Calu3 (cell line): ENCODE results near the gene AP2S1. TPM values are rescaled to one million over a fixed set of nuclear protein-coding genes. Genes with fewer than 3 reads are reported as not detected.
"Not testable (repeated sequence)": the region's sequence is repeated elsewhere in the genome, so short reads cannot be mapped to it uniquely, and the experiment has no call there.

Source experiments
- BruUV-seq: library from RNA; stranded (reverse); fragments of 400-500 nt; replicated peaks from 2 replicates; lab custom pipeline; 2021; lab: Mats Ljungman, UMichigan
- CTCF ChIA-PET: fragments of 300-600 bp; sonication (Branson Sonifier 250); formaldehyde crosslinking; loops from one replicate; lab custom pipeline; 2022; ENCODE audit warnings: antibody characterized with exemption; lab: Charles Lee
- DNase-seq: peaks from one replicate; pipeline ENCODE4 v3.0.0; 2022
- H3K27ac Mint-ChIP-seq: one replicate; pipeline ENCODE4 v1.8.0; 2022; ENCODE audit warnings: mixed read lengths; ENCODE audit not compliant: unreplicated experiment
- H3K27me3 Mint-ChIP-seq: one replicate; pipeline ENCODE4 v1.8.0; 2022; ENCODE audit warnings: mixed read lengths; ENCODE audit not compliant: unreplicated experiment
- H3K36me3 Mint-ChIP-seq: one replicate; pipeline ENCODE4 v1.8.0; 2022; ENCODE audit warnings: mild to moderate bottlenecking, moderate library complexity, mixed read lengths; ENCODE audit not compliant: insufficient read depth, unreplicated experiment
- H3K4me1 Mint-ChIP-seq: one replicate; pipeline ENCODE4 v1.8.0; 2022; ENCODE audit warnings: mild to moderate bottlenecking, low read depth, mixed read lengths; ENCODE audit not compliant: unreplicated experiment
- H3K4me3 Mint-ChIP-seq: one replicate; pipeline ENCODE4 v1.8.0; 2022; ENCODE audit warnings: mild to moderate bottlenecking, low read depth, moderate library complexity, mixed read lengths; ENCODE audit not compliant: unreplicated experiment
- H3K9me3 Mint-ChIP-seq: one replicate; pipeline ENCODE4 v1.8.0; 2022; ENCODE audit warnings: low read depth, mixed read lengths; ENCODE audit not compliant: unreplicated experiment
- intact Hi-C: fragments of 100-400 bp; cut with micrococcal nuclease; formaldehyde crosslinking; loops from one replicate; pipeline ENCODE4 v1.10.0; 2022; ENCODE audit not compliant: unreplicated experiment
- total RNA-seq: library from RNA; stranded (reverse); gene quantifications from 2 replicates; pipeline ENCODE4 v1.2.3, GENCODE V29; 2022
- TF ChIP-seq, protein P1 (sequence below): fragments of 200-600 bp; IDR thresholded peaks from one replicate; pipeline ENCODE4 v1.8.0; 2022; ENCODE audit warnings: antibody characterized with exemption; ENCODE audit not compliant: unreplicated experiment

Gene AP2S1
- total RNA-seq, 1 experiment from 2014 or later, result 184 TPM

DNA sequence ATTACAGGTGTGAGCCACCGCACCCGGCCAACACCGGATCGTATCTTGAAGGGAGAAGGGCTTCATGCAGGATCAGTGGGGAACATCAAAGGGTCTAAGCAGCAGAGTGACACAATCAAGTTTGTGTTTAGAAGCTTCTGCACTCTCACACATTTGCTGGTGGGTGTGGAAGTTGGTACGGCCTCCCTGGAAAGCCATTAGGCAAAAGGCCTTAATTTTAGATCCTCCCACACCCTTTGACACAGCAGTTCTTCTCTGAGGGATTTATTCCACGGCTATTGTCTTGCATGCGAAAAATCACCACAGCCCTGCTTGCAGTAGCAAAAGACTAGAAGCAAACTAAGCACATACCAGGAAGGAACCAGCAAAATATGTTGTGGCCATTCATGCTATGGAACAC, 44.0 kb downstream of the AP2S1 start:
- Mint-ChIP-seq H3K36me3 (no peaks in the 10 kb centered on the region), H3K4me3 (no peak overlapping the region), H3K4me1 (no peaks in the 10 kb centered on the region), H3K9me3 (no peaks in the 10 kb centered on the region), H3K27ac (no peak overlapping the region), H3K27me3 (no peaks in the 10 kb centered on the region)
- CTCF ChIA-PET, result no interaction called here
- intact Hi-C loops, result no loop called here
- DNase-seq, result no peak
- TF ChIP-seq, protein P1, sequence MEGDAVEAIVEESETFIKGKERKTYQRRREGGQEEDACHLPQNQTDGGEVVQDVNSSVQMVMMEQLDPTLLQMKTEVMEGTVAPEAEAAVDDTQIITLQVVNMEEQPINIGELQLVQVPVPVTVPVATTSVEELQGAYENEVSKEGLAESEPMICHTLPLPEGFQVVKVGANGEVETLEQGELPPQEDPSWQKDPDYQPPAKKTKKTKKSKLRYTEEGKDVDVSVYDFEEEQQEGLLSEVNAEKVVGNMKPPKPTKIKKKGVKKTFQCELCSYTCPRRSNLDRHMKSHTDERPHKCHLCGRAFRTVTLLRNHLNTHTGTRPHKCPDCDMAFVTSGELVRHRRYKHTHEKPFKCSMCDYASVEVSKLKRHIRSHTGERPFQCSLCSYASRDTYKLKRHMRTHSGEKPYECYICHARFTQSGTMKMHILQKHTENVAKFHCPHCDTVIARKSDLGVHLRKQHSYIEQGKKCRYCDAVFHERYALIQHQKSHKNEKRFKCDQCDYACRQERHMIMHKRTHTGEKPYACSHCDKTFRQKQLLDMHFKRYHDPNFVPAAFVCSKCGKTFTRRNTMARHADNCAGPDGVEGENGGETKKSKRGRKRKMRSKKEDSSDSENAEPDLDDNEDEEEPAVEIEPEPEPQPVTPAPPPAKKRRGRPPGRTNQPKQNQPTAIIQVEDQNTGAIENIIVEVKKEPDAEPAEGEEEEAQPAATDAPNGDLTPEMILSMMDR, result no peak
- BruUV-seq, result no TSS peak

GRCh38 chr19:46804432-46804831, 46.2 kb downstream of the AP2S1 start:
- H3K27me3 Mint-ChIP-seq, H3K36me3 Mint-ChIP-seq, BruUV-seq, H3K9me3 Mint-ChIP-seq, H3K27ac Mint-ChIP-seq, H3K4me1 Mint-ChIP-seq, intact Hi-C loops, DNase-seq, H3K4me3 Mint-ChIP-seq: not testable (repeated sequence)
- CTCF ChIA-PET, result interaction anchor here (0.6 to 1.2 kb wide), 3 partner anchors 11 to 1949 kb away, joined by 3 to 13 read pairs (median 3); no protein-coding TSS in a partner anchor

DNA sequence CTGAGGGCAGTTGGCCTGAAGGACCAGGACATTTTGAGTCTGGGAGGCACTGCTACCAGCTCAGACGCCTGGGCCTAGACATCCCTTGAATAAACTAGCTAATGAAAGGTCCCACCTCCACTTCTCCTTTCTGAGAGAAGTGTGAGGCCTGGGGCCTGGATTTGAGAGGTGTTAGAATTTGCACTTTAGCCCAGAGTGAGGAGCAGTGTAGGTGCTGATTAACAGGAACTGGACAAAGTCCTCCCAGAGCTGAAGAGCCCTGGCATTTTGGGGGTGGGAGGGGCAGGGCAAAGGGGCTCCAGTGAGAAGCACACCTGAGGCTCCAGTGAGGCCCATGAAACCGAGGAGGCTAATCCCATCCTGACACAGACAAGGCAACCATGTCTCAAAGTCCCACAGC, 47.1 kb downstream of the AP2S1 start:
- Mint-ChIP-seq H3K27ac (no peak overlapping the region), H3K27me3 (no peaks in the 10 kb centered on the region), H3K9me3 (no peaks in the 10 kb centered on the region), H3K36me3 (no peaks in the 10 kb centered on the region), H3K4me3 (no peak overlapping the region), H3K4me1 (no peaks in the 10 kb centered on the region)
- CTCF ChIA-PET, result interaction anchor here (0.7 to 1.2 kb wide), 2 partner anchors 10 to 288 kb away, joined by 3 read pairs; no protein-coding TSS in a partner anchor
- TF ChIP-seq, protein P1, result no peak
- no TSS peak for BruUV-seq
- DNase-seq, result no peak
- intact Hi-C loops, result no loop called here

DNA sequence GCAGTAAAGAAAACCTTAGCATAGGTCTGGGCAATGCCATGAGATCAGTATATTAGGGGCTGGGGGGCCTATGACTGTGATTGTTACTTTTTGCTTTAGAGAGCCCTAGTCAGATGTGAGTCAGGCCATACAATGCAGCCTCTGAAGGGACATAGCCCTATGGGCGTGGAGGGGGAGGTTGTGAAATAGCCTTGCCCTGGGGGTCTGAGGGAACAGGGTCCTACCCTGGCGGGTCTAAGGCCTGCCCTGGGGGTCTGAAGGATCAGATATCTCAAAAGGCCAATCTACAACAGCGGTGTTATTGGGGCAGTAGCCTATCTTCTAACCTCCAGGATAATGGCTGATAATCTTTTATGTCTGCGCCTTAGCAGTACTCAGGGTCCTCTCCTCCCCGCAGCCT, 48.5 kb downstream of the AP2S1 start:
- Mint-ChIP-seq H3K36me3 (no peaks in the 10 kb centered on the region), H3K4me1 (no peaks in the 10 kb centered on the region), H3K27ac (no peak overlapping the region), H3K4me3 (no peak overlapping the region), H3K9me3 (no peaks in the 10 kb centered on the region), H3K27me3 (no peaks in the 10 kb centered on the region)
- TF ChIP-seq, protein P1, result no peak
- intact Hi-C loops, result no loop called here
- CTCF ChIA-PET, result no interaction called here
- BruUV-seq, result no TSS peak
- no peak for DNase-seq

DNA sequence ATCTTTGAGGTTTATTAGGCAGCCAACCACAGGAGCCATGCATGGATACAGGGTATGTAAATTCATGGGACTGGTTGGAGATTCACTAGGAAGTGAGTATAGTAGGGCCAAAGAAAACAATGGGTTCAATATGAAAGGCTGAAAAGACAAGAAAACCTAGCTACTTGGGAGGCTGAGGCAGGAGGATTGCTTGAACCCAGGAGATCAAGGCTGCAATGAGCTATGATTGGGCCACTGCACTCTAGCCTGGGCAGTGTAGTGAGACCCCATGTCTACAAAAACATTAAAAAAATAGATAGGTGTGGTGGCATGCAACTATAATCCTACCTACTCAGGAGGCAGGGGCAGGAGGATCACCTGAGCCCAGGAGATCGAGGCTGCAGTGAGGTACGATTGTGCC, 51.9 kb downstream of the AP2S1 start:
- CTCF ChIA-PET, result no interaction called here
- Mint-ChIP-seq H3K27ac (no peak overlapping the region), H3K4me3 (no peak overlapping the region), H3K27me3 (no peaks in the 10 kb centered on the region), H3K9me3 (no peaks in the 10 kb centered on the region), H3K36me3 (peaks cover 4% of the 10 kb centered on the region), H3K4me1 (peaks cover 23% of the 10 kb centered on the region)
- intact Hi-C loops, result no loop called here
- BruUV-seq, result no TSS peak
- TF ChIP-seq, protein P1, result no peak
- no peak for DNase-seq
